ENCODE data around the gene EHD4.

The EHD4 gene

DNA sequence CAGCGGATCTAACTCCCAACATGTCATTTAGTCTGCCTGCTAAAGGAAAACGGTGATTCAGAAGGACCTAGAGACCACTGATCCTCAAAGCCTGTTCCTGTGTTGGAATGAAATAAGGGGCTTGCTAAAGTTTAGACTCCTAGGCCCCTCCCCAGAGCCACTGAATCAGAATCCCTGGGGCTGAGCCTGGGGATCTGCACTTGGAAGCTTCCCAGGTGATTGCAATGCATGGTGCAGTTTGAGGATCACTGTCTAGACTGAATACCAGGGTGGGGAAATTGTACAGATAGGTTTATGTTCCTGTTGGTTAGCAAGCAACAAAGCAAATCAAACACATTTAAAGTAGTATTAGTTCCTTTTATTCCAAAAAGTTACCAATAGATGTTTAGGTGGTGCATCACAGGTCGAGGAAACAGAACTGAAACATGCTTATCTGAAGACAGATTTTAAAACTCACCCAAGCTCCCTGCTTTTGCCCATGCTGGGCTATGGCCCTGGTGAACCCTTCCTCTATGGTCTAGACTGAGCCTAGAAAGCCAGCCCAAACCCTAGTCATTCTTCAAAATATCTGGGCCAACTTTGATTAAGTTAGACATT lies 48.9 kb downstream of the EHD4 start:
- peaks cover 0 to 8% of the 10 kb centered on the region in 2 experiments; a peak in 1 of 3 replicates for H3K36me3 ChIP-seq (ENCODE audit: control insufficient read depth in 2 of 2, insufficient read depth in 1 of 2, low read length in 2 of 2)
- no peak overlapping the region for H3K4me3 ChIP-seq (ENCODE audit: low read depth, low read length)
- no peaks in the 10 kb centered on the region for H3K9me3 ChIP-seq (ENCODE audit: control insufficient read depth, insufficient read depth, low read depth, low read length)
- H3K27ac ChIP-seq (ENCODE audit: extremely low read depth, low read depth, low read length), result no peak overlapping the region
- TF ChIP-seq, protein P1, sequence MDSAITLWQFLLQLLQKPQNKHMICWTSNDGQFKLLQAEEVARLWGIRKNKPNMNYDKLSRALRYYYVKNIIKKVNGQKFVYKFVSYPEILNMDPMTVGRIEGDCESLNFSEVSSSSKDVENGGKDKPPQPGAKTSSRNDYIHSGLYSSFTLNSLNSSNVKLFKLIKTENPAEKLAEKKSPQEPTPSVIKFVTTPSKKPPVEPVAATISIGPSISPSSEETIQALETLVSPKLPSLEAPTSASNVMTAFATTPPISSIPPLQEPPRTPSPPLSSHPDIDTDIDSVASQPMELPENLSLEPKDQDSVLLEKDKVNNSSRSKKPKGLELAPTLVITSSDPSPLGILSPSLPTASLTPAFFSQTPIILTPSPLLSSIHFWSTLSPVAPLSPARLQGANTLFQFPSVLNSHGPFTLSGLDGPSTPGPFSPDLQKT (IDR thresholded peaks at IDR 0.05; ENCODE audit: borderline replicate concordance, low read depth, low read length), result no peak
- peaks cover 3% of the 10 kb centered on the region for H3K4me1 ChIP-seq (ENCODE audit: control insufficient read depth, insufficient read depth, low read length)
- ChIA-PET CTCF (interaction anchor here (0.6 to 1.2 kb wide), 3 partner anchors 19 to 776 kb away, joined by 3 to 6 read pairs (median 3); no protein-coding TSS in a partner anchor), POLR2A (no interaction called here)

DNA sequence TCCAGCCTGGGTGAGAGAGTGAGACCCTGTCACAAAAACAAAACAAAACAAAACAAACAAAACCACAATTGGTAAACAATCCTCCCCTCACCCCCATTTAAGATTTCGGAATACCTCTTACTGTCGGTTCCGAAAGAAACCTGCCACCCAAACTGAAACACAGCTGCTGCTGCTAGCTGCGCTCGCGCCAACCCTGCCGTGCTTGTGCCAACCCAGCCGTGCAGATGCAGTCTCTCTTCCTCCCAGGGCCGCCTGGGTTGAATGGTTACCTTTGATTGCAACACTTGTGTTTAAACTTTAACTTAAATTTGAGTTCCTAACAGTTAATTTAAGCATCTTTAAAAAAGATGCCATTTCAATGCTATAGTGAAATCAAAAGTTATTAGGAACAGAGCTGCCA lies 50.0 kb downstream of the EHD4 start:
- ChIA-PET POLR2A (no interaction called here), CTCF (interaction anchor here (1.2 kb wide), 1 partner anchor 18 kb away, joined by 6 read pairs; no protein-coding TSS in a partner anchor)
- Histone ChIP-seq H3K9me3 (ENCODE audit: control insufficient read depth, insufficient read depth, low read depth, low read length) (no peaks in the 10 kb centered on the region), H3K4me1 (ENCODE audit: control insufficient read depth, insufficient read depth, low read length) (no peaks in the 10 kb centered on the region), H3K27ac (ENCODE audit: extremely low read depth, low read depth, low read length) (no peak overlapping the region), H3K4me3 (ENCODE audit: low read depth, low read length) (no peak overlapping the region), H3K36me3 (ENCODE audit: control insufficient read depth in 2 of 2, insufficient read depth in 1 of 2, low read length in 2 of 2) (peaks cover 0 to 15% of the 10 kb centered on the region in 2 experiments; a peak in 1 of 3 replicates)
- no peak for TF ChIP-seq ZNF239 (tag by site-specific recombination; IDR thresholded peaks at IDR 0.05)

DNA sequence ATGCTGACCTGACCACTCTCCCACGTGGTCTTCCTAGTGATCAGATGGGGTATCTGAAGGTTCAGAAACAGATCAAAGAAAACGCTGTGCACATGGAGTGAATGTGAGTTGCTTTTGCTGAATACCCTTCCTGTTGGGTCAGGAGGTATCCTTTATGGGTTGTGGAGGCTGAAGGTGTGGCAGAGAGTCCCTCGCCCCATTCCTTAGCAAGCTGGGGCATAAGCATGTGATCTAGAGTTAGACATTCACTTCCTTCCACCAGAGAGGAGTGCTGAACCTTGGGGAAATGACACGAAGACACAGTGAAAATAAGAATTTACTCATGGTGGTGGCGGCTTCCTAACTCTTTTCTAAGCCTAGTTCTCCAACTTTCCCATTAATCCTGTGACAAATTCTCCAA lies 50.7 kb downstream of the EHD4 start:
- Histone ChIP-seq H3K27ac (ENCODE audit: extremely low read depth, low read depth, low read length) (no peak overlapping the region), H3K4me1 (ENCODE audit: control insufficient read depth, insufficient read depth, low read length) (no peaks in the 10 kb centered on the region), H3K36me3 (ENCODE audit: control insufficient read depth in 2 of 2, insufficient read depth in 1 of 2, low read length in 2 of 2) (peaks cover 0 to 15% of the 10 kb centered on the region in 2 experiments; a peak in 1 of 3 replicates), H3K4me3 (ENCODE audit: low read depth, low read length) (no peak overlapping the region), H3K9me3 (ENCODE audit: control insufficient read depth, insufficient read depth, low read depth, low read length) (no peaks in the 10 kb centered on the region)
- ChIA-PET POLR2A (no interaction called here), CTCF (interaction anchor here (0.7 kb wide), 1 partner anchor 408 kb away, joined by 3 read pairs; no protein-coding TSS in a partner anchor)
- TF ChIP-seq ZNF302 (tag by site-specific recombination; IDR thresholded peaks at IDR 0.05; ENCODE audit: low read depth) (no peak), ZNF146 (tag by site-specific recombination; IDR thresholded peaks at IDR 0.05) (no peak), ZNF670 (tag by site-specific recombination; IDR thresholded peaks at IDR 0.05; ENCODE audit: low read depth) (no peak), ZNF214 (tag by site-specific recombination; IDR thresholded peaks at IDR 0.05; ENCODE audit: borderline replicate concordance) (no peak), ZFP3 (tag by site-specific recombination; IDR thresholded peaks at IDR 0.05; ENCODE audit: low read depth) (no peak), KLF10 (tag by site-specific recombination; IDR thresholded peaks at IDR 0.05) (no peak), ZNF175 (tag by site-specific recombination; IDR thresholded peaks at IDR 0.05) (no peak), ZNF585B (tag by site-specific recombination; IDR thresholded peaks at IDR 0.05) (no peak), YY1 (tag by site-specific recombination; IDR thresholded peaks at IDR 0.05) (no peak), PRDM1 (tag by site-specific recombination; IDR thresholded peaks at IDR 0.05) (no peak), ZNF394 (tag by site-specific recombination; IDR thresholded peaks at IDR 0.05; ENCODE audit: borderline replicate concordance) (no peak), ZSCAN16 (tag by site-specific recombination; IDR thresholded peaks at IDR 0.05) (no peak)
- TF ChIP-seq, protein P2, sequence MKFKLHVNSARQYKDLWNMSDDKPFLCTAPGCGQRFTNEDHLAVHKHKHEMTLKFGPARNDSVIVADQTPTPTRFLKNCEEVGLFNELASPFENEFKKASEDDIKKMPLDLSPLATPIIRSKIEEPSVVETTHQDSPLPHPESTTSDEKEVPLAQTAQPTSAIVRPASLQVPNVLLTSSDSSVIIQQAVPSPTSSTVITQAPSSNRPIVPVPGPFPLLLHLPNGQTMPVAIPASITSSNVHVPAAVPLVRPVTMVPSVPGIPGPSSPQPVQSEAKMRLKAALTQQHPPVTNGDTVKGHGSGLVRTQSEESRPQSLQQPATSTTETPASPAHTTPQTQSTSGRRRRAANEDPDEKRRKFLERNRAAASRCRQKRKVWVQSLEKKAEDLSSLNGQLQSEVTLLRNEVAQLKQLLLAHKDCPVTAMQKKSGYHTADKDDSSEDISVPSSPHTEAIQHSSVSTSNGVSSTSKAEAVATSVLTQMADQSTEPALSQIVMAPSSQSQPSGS (tag by site-specific recombination; IDR thresholded peaks at IDR 0.05; ENCODE audit: low read depth), result no peak

DNA sequence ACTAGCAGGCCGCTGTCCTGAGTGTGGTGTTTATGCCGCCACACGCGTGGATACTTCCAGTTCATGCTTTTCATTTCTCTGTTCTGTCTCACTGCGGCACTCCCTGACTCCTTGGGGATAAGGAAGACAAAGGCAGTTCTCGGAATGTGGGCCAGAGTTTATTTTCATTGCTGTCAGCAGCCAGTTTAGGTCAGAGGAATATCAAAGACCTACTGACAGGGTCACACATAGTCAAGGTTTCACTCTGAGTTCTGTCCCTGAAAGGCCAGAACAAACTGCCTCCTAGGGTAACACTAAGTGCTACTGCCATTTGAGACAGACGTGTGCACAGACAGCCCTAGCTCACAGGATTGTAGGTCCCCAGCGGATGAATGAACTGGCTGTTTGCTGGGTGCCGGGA lies 51.2 kb downstream of the EHD4 start:
- TF ChIP-seq ZIC2 (tag by site-specific recombination; IDR thresholded peaks at IDR 0.05) (peak; percentile 16; the same call in 1 of the 2 replicates), ZNF555 (tag by site-specific recombination; conservative IDR thresholded peaks at IDR 0.05) (no peak)
- no peaks in the 10 kb centered on the region for H3K9me3 ChIP-seq (ENCODE audit: control insufficient read depth, insufficient read depth, low read depth, low read length)
- ChIA-PET CTCF (no interaction called here), POLR2A (no interaction called here)
- H3K4me1 ChIP-seq (ENCODE audit: control insufficient read depth, insufficient read depth, low read length), result no peaks in the 10 kb centered on the region
- H3K4me3 ChIP-seq (ENCODE audit: low read depth, low read length), result no peak overlapping the region
- H3K36me3 ChIP-seq (ENCODE audit: control insufficient read depth in 2 of 2, insufficient read depth in 1 of 2, low read length in 2 of 2), result peaks cover 0 to 15% of the 10 kb centered on the region in 2 experiments; a peak in 1 of 3 replicates
- no peak overlapping the region for H3K27ac ChIP-seq (ENCODE audit: extremely low read depth, low read depth, low read length)

Data from HEK293 (cell line).